ENCODE measurements around the gene RB1.

DNA sequence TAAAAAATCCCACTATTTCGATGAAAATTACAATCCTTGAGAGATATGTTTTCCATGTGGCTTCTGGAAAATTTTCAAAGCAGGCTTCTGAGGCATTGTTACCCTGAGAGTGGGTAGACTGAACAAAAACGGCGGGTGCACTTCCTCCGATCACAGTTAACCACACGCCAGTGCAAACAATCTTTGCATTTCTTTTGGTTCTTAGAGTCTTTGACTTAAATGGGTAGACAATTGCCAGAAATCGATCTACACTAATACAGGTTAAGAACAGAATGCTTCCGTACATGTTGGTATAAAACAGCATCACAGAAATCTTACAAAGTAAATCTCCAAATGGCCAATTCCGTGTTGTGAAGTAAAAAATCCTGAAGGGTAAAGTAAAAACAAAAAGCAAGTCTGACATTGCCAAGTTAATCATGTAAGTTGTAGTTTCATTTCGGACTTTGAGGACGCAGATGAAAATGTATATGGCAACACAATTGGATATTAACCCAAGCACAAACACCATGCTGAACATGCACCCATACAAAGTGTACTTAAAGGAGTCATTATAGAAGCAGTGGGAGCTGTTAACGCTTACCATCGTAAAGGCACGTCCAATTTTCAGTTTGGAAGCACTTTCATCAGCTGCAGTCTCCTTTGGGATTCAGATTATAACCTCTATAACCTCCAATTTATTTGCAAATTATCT is 108.4 kb downstream of the RB1 start:
- TF ChIP-seq, protein P1, sequence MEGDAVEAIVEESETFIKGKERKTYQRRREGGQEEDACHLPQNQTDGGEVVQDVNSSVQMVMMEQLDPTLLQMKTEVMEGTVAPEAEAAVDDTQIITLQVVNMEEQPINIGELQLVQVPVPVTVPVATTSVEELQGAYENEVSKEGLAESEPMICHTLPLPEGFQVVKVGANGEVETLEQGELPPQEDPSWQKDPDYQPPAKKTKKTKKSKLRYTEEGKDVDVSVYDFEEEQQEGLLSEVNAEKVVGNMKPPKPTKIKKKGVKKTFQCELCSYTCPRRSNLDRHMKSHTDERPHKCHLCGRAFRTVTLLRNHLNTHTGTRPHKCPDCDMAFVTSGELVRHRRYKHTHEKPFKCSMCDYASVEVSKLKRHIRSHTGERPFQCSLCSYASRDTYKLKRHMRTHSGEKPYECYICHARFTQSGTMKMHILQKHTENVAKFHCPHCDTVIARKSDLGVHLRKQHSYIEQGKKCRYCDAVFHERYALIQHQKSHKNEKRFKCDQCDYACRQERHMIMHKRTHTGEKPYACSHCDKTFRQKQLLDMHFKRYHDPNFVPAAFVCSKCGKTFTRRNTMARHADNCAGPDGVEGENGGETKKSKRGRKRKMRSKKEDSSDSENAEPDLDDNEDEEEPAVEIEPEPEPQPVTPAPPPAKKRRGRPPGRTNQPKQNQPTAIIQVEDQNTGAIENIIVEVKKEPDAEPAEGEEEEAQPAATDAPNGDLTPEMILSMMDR (IDR thresholded peaks at IDR 0.05), result no peak
- TF ChIP-seq POLR2A (IDR thresholded peaks at IDR 0.05), result no peak

Data from Peyer's patch (tissue), 4 donors.